ENCODE results near the gene SPX.

SPX gene

DNA sequence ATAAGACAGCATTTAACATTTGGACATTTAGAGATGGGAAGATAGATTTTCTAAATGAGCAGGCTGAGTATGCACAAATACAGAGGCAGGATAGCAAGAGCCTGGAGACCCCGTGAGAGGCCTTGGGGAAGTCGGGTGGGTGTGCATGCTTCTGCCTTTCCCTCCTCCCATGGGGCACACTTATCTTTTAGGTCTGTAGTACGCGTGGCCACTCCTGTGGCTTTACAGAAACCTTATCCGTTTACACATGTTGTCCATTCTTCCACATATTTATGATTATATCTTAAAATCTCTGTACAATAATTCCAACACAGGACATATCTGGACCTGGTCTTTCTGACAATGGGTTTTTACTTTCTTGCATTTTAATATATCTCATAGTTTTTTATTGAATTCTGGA, 45.0 kb downstream of the SPX start:
- ATAC-seq (ENCODE audit: insufficient read depth, low read depth) (no peak), DNase-seq (no peak)
- H3K4me1 ChIP-seq (ENCODE audit: insufficient read depth, low read length), result no peaks in the 10 kb centered on the region

DNA sequence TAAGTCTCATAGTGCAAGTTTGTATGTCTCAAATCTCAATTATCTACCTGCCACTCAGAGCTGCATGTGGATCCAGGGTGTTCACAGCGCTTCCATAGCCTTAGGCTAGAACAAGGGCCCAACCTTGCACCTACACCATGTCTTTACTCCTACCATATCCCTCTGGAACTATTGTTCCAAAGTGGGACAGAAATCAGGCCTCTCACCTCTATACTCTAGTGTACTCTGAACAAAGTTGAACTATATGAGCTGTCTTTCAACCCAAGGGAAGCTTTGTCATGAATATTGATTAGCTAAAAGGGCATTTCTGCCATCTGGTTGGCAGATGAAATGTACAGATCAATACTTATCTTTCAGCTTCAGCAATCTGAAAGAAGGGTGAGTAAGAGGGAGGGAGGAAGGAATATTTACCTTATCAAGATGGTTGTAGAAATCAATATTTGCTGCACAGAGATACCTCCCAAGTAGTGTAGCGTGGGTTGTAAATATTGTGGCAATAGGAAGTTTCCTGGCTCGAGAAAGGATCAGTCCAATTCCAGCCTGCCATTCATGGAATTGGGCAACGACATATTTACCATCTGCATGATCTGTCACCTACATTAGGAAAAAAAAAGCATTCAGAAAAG, 47.8 kb downstream of the SPX start:
- H3K4me3 ChIP-seq (ENCODE audit: low read depth in 1 of 2, low read length in 2 of 2), result no peak overlapping the region
- TF ChIP-seq EZH2 (IDR thresholded peaks at IDR 0.05; ENCODE audit: borderline replicate concordance, low read depth, low read length, severe bottlenecking), result no peak
- TF ChIP-seq, protein P1, sequence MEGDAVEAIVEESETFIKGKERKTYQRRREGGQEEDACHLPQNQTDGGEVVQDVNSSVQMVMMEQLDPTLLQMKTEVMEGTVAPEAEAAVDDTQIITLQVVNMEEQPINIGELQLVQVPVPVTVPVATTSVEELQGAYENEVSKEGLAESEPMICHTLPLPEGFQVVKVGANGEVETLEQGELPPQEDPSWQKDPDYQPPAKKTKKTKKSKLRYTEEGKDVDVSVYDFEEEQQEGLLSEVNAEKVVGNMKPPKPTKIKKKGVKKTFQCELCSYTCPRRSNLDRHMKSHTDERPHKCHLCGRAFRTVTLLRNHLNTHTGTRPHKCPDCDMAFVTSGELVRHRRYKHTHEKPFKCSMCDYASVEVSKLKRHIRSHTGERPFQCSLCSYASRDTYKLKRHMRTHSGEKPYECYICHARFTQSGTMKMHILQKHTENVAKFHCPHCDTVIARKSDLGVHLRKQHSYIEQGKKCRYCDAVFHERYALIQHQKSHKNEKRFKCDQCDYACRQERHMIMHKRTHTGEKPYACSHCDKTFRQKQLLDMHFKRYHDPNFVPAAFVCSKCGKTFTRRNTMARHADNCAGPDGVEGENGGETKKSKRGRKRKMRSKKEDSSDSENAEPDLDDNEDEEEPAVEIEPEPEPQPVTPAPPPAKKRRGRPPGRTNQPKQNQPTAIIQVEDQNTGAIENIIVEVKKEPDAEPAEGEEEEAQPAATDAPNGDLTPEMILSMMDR (IDR thresholded peaks at IDR 0.05; ENCODE audit: borderline replicate concordance, extremely low read depth, low read length, poor library complexity, severe bottlenecking), result no peak
- H3K27me3 ChIP-seq (ENCODE audit: insufficient read depth, low read length, poor library complexity), result no peaks in the 10 kb centered on the region
- no peaks in the 10 kb centered on the region for H3K79me2 ChIP-seq (ENCODE audit: insufficient read depth, low read length)
- no peak overlapping the region for H3K4me2 ChIP-seq (ENCODE audit: insufficient read depth, low read length)
- ATAC-seq (ENCODE audit: insufficient read depth, low read depth), result no peak
- no peaks in the 10 kb centered on the region for H3K4me1 ChIP-seq (ENCODE audit: insufficient read depth, low read length)
- DNase-seq, result no peak
- no peak overlapping the region for H3K27ac ChIP-seq (ENCODE audit: low read length)
- H3K9ac ChIP-seq (ENCODE audit: low read depth, low read length), result no peak overlapping the region
- H4K20me1 ChIP-seq (ENCODE audit: insufficient read depth, low read length), result no peaks in the 10 kb centered on the region
- no peaks in the 10 kb centered on the region for H3K9me3 ChIP-seq (ENCODE audit: insufficient read depth, low read length, severe bottlenecking)
- H2AFZ ChIP-seq (ENCODE audit: low read depth, low read length), result no peak overlapping the region
- H3K36me3 ChIP-seq (ENCODE audit: insufficient read depth, low read length), result no peaks in the 10 kb centered on the region

More for the DNA sequence above, 45.0 kb downstream of the SPX start:
- Histone ChIP-seq H2AFZ (ENCODE audit: low read depth, low read length) (no peak overlapping the region), H3K79me2 (ENCODE audit: insufficient read depth, low read length) (no peaks in the 10 kb centered on the region), H3K27me3 (ENCODE audit: insufficient read depth, low read length, poor library complexity) (no peaks in the 10 kb centered on the region), H3K4me3 (ENCODE audit: low read depth in 1 of 2, low read length in 2 of 2) (no peak overlapping the region), H3K9ac (ENCODE audit: low read depth, low read length) (no peak overlapping the region), H3K27ac (ENCODE audit: low read length) (no peak overlapping the region), H4K20me1 (ENCODE audit: insufficient read depth, low read length) (no peaks in the 10 kb centered on the region), H3K4me2 (ENCODE audit: insufficient read depth, low read length) (no peak overlapping the region), H3K36me3 (ENCODE audit: insufficient read depth, low read length) (no peaks in the 10 kb centered on the region), H3K9me3 (ENCODE audit: insufficient read depth, low read length, severe bottlenecking) (no peaks in the 10 kb centered on the region)
- no peak for TF ChIP-seq EZH2 (IDR thresholded peaks at IDR 0.05; ENCODE audit: borderline replicate concordance, low read depth, low read length, severe bottlenecking)
- TF ChIP-seq, protein P1 (IDR thresholded peaks at IDR 0.05; ENCODE audit: borderline replicate concordance, extremely low read depth, low read length, poor library complexity, severe bottlenecking), result no peak

DNA sequence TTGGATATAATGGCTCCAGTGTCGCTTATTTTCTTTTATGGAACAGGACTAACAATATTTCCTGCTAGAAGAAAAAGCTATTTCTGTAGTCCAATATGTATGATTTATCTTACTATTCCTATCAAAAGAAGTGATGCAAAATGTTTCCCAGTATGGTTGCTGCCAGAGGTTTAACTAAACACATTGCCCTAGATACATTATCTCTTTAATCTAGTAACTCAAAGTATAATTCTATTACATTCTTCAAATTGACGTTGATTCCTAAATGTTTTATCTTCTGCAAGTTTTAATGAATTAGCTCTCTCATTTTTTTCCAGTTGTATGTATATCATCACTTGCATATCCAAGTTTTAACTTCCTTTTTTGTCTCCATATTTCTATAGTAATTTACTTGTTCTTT, 50.3 kb downstream of the SPX start:
- H3K27me3 ChIP-seq (ENCODE audit: insufficient read depth, low read length, poor library complexity), result no peaks in the 10 kb centered on the region
- H3K4me3 ChIP-seq (ENCODE audit: low read depth in 1 of 2, low read length in 2 of 2), result no peak overlapping the region
- no peak overlapping the region for H3K4me2 ChIP-seq (ENCODE audit: insufficient read depth, low read length)
- H2AFZ ChIP-seq (ENCODE audit: low read depth, low read length), result no peak overlapping the region
- H3K9me3 ChIP-seq (ENCODE audit: insufficient read depth, low read length, severe bottlenecking), result no peaks in the 10 kb centered on the region
- H3K79me2 ChIP-seq (ENCODE audit: insufficient read depth, low read length), result no peaks in the 10 kb centered on the region
- H3K36me3 ChIP-seq (ENCODE audit: insufficient read depth, low read length), result no peaks in the 10 kb centered on the region
- no peaks in the 10 kb centered on the region for H4K20me1 ChIP-seq (ENCODE audit: insufficient read depth, low read length)
- ATAC-seq (ENCODE audit: insufficient read depth, low read depth), result no peak
- TF ChIP-seq, protein P1 (IDR thresholded peaks at IDR 0.05; ENCODE audit: borderline replicate concordance, extremely low read depth, low read length, poor library complexity, severe bottlenecking), result no peak
- no peak for TF ChIP-seq EZH2 (IDR thresholded peaks at IDR 0.05; ENCODE audit: borderline replicate concordance, low read depth, low read length, severe bottlenecking)
- H3K4me1 ChIP-seq (ENCODE audit: insufficient read depth, low read length), result no peaks in the 10 kb centered on the region
- no peak overlapping the region for H3K9ac ChIP-seq (ENCODE audit: low read depth, low read length)
- H3K27ac ChIP-seq (ENCODE audit: low read length), result no peak overlapping the region
- DNase-seq, result no peak
